K562 (cell line): ENCODE measurements around the gene IGSF3. TPM values are rescaled to one million over a fixed set of nuclear protein-coding genes. Genes with fewer than 3 reads are reported as not detected.

Experiments used
- ARNT ChIP-seq, 2 experiments: fragments of 450-650 bp; IDR thresholded peaks; 2 replicates each; pipeline ENCODE4 v1.6.1; 2016; ENCODE audit warnings: mild to moderate bottlenecking in 1 of 2
- BRF1 ChIP-seq: IDR thresholded peaks from 3 replicates; pipeline ENCODE4 v1.6.1; 2011; ENCODE audit warnings: borderline replicate concordance, mild to moderate bottlenecking; ENCODE audit not compliant: insufficient read length; ENCODE audit errors: extremely low read depth
- CTCFL ChIP-seq: IDR thresholded peaks from 2 replicates; pipeline ENCODE4 v1.6.1; 2011; ENCODE audit warnings: borderline replicate concordance, low read depth, mild to moderate bottlenecking, moderate library complexity, low read length; ENCODE audit not compliant: insufficient read depth, poor library complexity, severe bottlenecking
- E2F3 ChIP-seq: fragments of 250-450 bp; sonication (Bioruptor Pico); IDR thresholded peaks from 2 replicates; pipeline ENCODE4 v1.4.0; 2020; ENCODE audit warnings: mild to moderate bottlenecking
- FOXA1 ChIP-seq: fragments of 450-650 bp; IDR thresholded peaks from 2 replicates; pipeline ENCODE4 v1.6.1; 2016; ENCODE audit warnings: mild to moderate bottlenecking, borderline replicate concordance
- FOXP1 ChIP-seq: sonication (generic); formaldehyde crosslinking; IDR thresholded peaks from 2 replicates; pipeline ENCODE4 v1.8.0; 2022; ENCODE audit warnings: mild to moderate bottlenecking, missing genetic modification reagents
- KLF13 ChIP-seq: fragments of 450-650 bp; IDR thresholded peaks from 2 replicates; pipeline ENCODE4 v1.6.1; 2016; ENCODE audit warnings: missing genetic modification characterization, low read depth, mild to moderate bottlenecking, missing compliant biosample characterization, moderate library complexity, borderline replicate concordance
- KLF16 ChIP-seq: IDR thresholded peaks from 2 replicates; pipeline ENCODE4 v1.6.1; 2016; ENCODE audit warnings: antibody characterized with exemption
- MAZ ChIP-seq, 2 experiments: fragments of 450-650 bp in 1 of 2; sonication (generic) in 1 of 2; formaldehyde crosslinking; IDR thresholded peaks in 1 of 2; conservative IDR thresholded peaks in 1 of 2; 2 replicates each; pipeline versions ENCODE4 v1.4.0 to v1.5.0; 2020; ENCODE audit warnings: mild to moderate bottlenecking in 1 of 2, missing genetic modification reagents in 1 of 2
- NFE2L1 ChIP-seq: fragments of 450-650 bp; IDR thresholded peaks from 2 replicates; pipeline ENCODE4 v1.6.1; 2016; ENCODE audit warnings: missing genetic modification characterization, low read depth, mild to moderate bottlenecking, missing compliant biosample characterization, moderate library complexity, borderline replicate concordance
- NUFIP1 ChIP-seq: fragments of 450-650 bp; IDR thresholded peaks from 2 replicates; pipeline ENCODE4 v1.6.1; 2018; ENCODE audit not compliant: partially characterized antibody
- PCBP1 ChIP-seq: fragments of 200-400 bp; formaldehyde crosslinking; IDR thresholded peaks from 2 replicates; pipeline ENCODE4 v1.6.1; 2018; ENCODE audit warnings: mild to moderate bottlenecking, low read depth, low read length; ENCODE audit not compliant: poor library complexity, severe bottlenecking
- PPARD ChIP-seq: fragments of 250-450 bp; sonication (Bioruptor Pico); IDR thresholded peaks from 2 replicates; pipeline ENCODE4 v1.8.0; 2022; ENCODE audit warnings: inconsistent platforms, mild to moderate bottlenecking, moderate library complexity
- SMARCA5 ChIP-seq: fragments of 450-650 bp; IDR thresholded peaks from 2 replicates; pipeline ENCODE4 v1.6.1; 2016
- SRSF9 ChIP-seq: fragments of 200-400 bp; formaldehyde crosslinking; IDR thresholded peaks from 2 replicates; pipeline ENCODE4 v1.6.1; 2017; ENCODE audit warnings: low read depth, low read length, borderline replicate concordance
- STAT5B ChIP-seq: fragments of 250-450 bp; sonication (Bioruptor Pico); IDR thresholded peaks from 2 replicates; pipeline ENCODE4 v1.8.0; 2021; ENCODE audit warnings: mild to moderate bottlenecking, inconsistent platforms
- TOE1 ChIP-seq, 2 experiments: fragments of 450-650 bp in 1 of 2; sonication (generic) in 1 of 2; formaldehyde crosslinking in 1 of 2; IDR thresholded peaks; 2 replicates each; pipeline versions ENCODE4 v1.7.1 to v1.8.0; 2016 to 2022; ENCODE audit warnings: borderline replicate concordance in 2 of 2, mild to moderate bottlenecking in 2 of 2, antibody characterized with exemption in 1 of 2, inconsistent platforms in 1 of 2, low read depth in 1 of 2, missing genetic modification reagents in 1 of 2, moderate library complexity in 1 of 2
- ZBTB1 ChIP-seq: sonication (generic); formaldehyde crosslinking; IDR thresholded peaks from 2 replicates; pipeline ENCODE4 v1.8.1; 2023; ENCODE audit warnings: missing genetic modification reagents, low read depth, mild to moderate bottlenecking, borderline replicate concordance
- ZFP36 ChIP-seq: fragments of 150-350 bp; IDR thresholded peaks from 2 replicates; pipeline ENCODE4 v1.6.1; 2018; ENCODE audit warnings: low read length, low read depth; ENCODE audit not compliant: partially characterized antibody
- ZNF316 ChIP-seq: fragments of 450-650 bp; IDR thresholded peaks from 2 replicates; pipeline ENCODE4 v1.6.1; 2016
- ZNF609 ChIP-seq: sonication (generic); formaldehyde crosslinking; IDR thresholded peaks from 2 replicates; pipeline ENCODE4 v1.8.1; 2023; ENCODE audit warnings: missing genetic modification reagents, mild to moderate bottlenecking, borderline replicate concordance
- ZNF830 ChIP-seq: fragments of 250-450 bp; sonication (Bioruptor Pico); IDR thresholded peaks from 2 replicates; pipeline ENCODE4 v1.5.0; 2021; ENCODE audit warnings: mild to moderate bottlenecking
- polyA plus RNA-seq, 8 experiments: library from polyadenylated mRNA; depleted of rRNA in 4 of 8; stranded (reverse) in 5 of 8; unstranded in 3 of 8; fragments of >200 nt; fragmentation: Nextera tagmentation in 2 of 8; fragmentation: Illumina TruSeq in 1 of 8; extraction: Ambion mirVana in 2 of 8; extraction: Trizol in 1 of 8; gene quantifications; 2 replicates each; pipeline versions ENCODE4 v1.2.1 to v1.2.3, GENCODE V29; 2011 to 2014; ENCODE audit warnings: inconsistent platforms in 1 of 8, missing spikeins in 1 of 8
- total RNA-seq, 7 experiments: library from RNA; depleted of rRNA in 6 of 7; stranded (reverse); fragments of >200 nt in 6 of 7; fragmentation: Illumina TruSeq in 2 of 7; extraction: Trizol in 2 of 7; gene quantifications; 2 replicates each; pipeline versions ENCODE4 v1.2.1 to v1.2.3, GENCODE V29; 2011 to 2021; ENCODE audit warnings: low replicate concordance in 1 of 7

Gene IGSF3
- total and polyA plus RNA-seq, 9 of the 15 experiments (the other 6 are each of a cell fraction or from before 2014, with no cell fraction given) = 1.1 to 15.0 (median 8.3) TPM

GRCh38 chr1:116686723-116687352, 19.3 kb upstream of the IGSF3 start (continued):
- TF ChIP-seq CTCFL (no peak), NFE2L1 (tag) (no peak), TOE1 (IDR thresholded peaks at IDR 0.05; ENCODE audit: borderline replicate concordance) (peak; percentile 50; the same call in 1 of the 2 replicates), TOE1 (CRISPR knock-in tag; IDR thresholded peaks at IDR 0.05; ENCODE audit: borderline replicate concordance, low read depth) (no peak), PPARD (no peak), ZNF830 (CRISPR knock-in tag) (no peak), STAT5B (no peak), KLF13 (tag) (no peak), ARNT (IDR thresholded peaks at IDR 0.05) (no peak), FOXA1 (no peak), SMARCA5 (no peak), FOXP1 (no peak), NUFIP1 (no peak), E2F3 (CRISPR knock-in tag) (no peak), ZFP36 (no peak), SRSF9 (no peak), ZNF316 (no peak), MAZ (CRISPR knock-in tag; conservative IDR thresholded peaks at IDR 0.05 in 1 of 2, IDR thresholded peaks at IDR 0.05 in 1 of 2) (no peak; a peak in 1 of 4 replicates), ZBTB1 (CRISPR knock-in tag) (no peak), KLF16 (no peak), ZNF609 (CRISPR knock-in tag) (no peak), BRF1 (no peak), PCBP1 (no peak)
